Activated CD8-positive, alpha-beta memory T cell treated with anti-CD3 and anti-CD28 coated beads, Interleukin-2, amount 50 U/mL, for 48 hours (primary cell): Measurements from ENCODE around the gene GATAD2B.

Experiments used
- DNase-seq: peaks from one replicate; pipeline ENCODE4 v3.0.0-alpha.2; 2020

The GATAD2B gene

DNA sequence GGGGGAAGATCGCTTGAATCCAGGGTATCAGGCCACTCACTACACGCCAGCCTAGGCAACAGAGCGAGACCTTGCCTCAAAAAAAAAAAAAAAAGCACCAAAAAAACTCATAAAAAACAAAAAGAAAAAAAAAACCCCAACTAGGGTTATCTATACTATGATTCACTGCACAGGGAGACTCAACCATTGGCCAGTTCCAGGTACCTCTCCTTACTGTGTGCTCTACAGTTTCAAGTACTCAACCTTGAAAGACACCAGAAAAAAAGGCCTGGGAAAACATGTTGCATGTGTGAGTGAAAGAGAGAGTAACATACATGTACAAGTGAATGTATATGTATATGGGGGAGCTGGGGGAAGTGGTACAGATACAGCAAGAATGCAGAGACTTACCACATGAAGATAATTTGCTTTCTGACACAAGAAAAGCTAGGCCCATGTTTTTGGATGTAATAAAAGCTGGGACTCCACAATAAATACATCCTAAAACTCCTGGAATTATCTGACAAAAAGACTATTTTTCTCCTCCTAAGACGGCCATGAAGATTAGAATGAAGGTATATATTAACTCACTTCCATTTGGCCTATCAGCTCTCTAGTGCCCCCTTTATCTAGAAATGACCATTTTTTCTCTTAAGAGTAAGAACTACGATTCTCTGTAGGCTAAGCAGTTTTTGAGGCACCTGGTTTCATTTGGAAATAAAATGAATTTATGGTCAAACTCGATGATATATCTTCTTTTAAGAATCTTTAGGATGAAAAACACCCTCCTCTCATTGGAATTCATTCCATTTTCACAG lies 95.4 kb downstream of the GATAD2B start:
- no peak for DNase-seq

DNA sequence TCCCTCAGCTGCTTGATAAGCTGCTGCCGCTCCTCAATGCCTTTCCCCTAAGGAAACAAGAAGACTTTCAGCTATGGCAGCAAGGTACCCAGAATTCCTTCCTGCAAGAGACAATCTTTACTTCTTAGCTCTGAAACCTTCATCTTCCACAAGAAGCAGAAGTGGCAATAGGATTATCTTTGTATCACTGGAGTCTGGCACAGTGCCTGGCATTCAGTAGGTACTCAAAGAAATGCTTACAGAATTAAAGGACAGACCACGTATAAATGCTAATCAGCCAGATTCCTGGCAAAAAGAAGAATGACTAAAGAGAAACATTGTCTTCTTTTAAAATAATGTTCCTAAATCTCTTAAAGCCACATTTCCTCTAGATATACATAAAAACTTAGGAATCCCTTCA lies 103.9 kb downstream of the GATAD2B start:
- DNase-seq, result no peak

DNA sequence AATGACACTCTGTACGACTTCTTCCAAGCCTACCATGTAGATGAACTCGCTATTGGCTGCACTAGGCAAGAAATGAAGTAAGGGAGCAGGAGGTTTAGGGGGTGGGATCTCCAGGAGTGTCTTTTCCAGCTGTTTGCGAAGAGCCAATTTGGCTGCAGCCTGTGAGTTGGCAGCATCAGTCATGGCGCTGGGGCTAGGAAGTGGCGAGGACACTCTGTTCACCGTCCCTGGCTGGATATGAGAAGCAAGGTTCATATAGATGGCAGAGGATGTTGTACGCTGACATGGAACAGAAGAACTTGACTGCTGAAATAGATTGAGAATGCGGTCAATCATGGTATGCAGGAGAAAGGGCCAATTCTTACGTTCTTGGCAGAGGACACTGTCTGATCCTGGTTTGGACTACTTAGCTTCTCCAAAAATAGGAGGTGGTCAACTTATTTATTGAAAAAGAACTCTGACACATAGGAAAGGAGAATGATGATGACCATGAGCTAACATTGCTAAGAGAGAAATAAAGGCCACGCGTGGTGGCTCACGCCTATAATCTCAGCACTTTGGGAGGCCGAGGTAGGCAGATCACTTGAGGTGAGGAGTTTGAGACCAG lies 106.4 kb downstream of the GATAD2B start:
- DNase-seq, result no peak

DNA sequence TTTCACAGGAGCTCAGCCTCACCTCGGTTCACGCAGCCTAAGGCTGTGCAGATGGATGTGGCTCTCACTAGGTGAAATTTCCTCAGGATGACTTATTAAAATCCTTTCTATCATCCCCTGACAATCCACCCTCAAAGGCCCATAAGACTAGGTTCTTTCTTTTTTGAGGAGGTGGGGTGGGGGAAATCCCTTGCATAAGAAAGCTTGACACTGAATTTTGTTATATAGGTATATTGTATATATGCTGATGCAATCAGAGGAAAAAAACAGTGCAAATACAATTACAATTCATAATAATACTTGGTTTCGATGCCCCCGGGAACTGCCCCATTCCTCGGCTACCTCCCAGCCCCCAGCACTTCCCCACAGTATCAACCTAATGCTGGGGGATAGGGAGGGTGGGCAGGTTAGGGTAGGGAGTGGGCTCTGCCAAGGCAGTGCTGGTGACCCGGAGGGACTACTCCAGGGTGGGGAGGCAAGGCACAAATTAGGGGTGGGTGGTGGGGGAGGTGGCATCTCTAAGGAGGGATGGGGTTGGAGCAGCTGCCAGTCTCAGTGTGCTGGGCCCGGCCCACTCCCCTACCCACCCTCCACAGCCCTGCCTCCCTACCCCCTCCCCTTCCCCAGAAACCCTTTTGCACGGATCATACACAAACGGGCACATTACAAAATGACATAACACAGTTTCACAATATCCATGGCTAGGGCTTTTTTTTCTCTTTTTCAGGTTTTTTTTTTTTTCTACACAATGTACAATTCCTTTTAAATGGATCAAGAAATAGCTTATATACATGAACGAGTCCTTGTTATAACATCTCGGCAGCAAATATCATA lies 116.7 kb downstream of the GATAD2B start:
- DNase-seq, result no peak

DNA sequence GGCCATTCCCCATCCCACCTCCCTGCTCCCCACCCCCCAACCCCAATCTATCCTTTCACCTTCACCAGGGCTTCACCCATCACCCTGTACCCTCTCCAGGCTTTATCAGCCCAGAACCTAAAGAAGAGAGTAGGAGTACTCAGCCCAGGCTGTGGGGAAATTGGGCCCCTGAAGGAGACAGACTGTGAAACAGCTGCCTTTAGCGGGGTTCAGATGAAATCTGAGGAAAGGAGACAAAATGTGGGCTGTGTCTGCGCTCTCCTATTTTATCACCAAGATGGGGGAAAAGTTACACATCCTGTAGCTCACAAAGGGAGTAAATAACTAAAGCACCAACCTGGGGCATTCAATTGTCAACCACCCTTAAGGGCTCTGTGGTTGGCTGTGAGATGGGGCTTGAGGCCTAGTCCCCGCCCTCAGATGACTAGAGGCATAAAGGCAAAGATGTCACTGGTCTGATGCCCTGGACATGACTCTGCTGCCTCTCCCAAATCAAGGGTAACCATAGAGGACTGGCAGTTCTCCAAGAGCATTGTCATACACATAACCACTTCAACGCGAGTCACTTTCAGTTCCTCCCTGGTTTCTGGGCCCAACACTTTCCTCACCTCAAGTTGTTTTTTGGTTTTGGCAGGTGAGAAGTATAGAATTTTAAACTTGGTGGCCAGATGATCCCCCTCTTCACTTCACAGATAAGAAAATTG lies 117.6 kb downstream of the GATAD2B start:
- peak; percentile 74 for DNase-seq

DNA sequence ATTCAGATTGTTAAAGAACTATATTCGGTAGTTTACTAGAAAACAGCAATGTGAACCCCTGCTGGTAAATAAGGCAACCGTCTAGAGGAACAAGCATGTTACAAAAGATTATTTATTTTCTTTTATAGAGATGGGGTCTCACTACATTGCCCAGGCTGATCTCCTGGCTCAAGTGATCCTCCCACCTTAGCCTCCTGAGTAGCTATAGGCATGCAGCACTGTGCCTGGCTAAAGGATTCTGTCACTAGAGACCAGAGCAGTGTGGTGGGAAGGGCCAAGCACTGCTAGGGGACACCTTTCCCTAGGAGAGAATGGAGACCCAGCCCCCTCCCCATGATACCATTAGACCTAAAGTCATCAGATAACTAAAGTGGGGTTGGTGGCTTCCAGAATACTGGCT lies 118.7 kb downstream of the GATAD2B start:
- no peak for DNase-seq

DNA sequence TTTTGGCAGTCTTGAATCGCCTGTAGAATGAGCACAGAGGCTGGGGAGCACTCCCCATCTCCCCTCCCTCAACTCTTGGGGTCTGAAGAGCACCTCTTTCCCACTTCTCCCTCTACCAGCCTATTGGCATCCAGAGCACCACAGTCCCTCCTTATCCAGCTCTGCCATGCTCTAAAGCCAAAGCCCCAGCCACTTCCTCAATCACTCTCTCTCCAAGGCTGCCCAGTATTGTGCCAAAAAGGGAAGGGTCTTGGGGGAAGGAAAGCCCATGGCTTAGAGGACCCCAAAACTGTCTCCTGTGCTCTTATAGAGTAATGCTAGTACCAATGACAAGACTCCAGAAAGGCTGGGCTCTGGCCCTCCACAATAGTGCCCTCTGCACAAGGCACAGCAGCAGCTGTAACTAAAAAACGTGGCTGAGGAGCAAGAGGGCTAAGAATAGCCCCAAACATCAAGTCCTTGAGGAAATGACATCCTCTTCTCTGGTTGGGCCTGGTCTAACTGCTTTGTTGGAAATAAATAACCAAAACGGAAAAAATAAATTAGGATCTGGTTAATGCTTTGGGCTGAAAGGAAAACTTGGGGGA lies 119.2 kb downstream of the GATAD2B start:
- DNase-seq, result no peak

DNA sequence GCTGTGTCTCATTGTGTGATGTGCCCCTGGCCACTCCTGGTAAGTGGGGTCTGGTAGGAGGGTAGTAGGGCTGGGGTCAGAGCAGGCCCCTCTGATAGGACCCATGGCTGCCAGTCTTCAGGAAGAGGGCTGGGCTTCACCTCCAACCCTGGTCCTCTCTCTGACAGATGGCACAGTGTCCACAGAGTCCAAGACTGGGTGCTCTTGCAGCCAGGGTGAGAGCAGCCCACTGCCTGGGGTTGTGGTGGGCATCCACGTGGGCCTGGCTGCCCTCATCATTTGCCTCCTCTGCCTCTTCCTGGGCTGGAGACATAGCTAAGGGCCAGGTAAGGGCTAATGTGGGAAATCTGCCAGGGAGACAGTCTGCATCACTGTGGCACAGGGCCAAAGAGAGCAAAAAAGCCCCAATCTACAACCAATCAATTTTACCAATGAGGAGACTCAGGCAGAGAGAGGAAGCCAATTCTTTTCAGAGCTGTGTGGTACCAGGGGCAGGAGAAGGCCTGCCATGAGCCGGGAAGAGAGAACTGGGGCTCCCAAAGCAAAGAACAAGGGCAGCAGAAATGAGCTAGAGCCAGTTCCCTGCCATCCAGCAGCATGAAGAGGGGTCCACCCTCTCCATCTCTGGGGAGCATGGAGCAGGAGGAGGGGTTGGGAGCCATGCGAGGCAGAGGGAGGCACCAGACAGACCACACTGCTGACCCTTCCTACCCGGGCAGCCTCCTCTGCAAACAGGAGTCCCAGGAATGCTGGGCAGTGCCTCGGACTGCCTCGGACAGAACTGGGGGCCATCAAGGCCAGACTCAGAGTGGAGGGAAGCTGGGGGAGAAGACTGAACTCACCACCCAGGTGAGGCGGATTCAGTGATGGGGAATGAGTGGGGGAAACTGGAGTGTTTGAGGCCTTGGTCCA lies 120.7 kb downstream of the GATAD2B start:
- peak; percentile 49 for DNase-seq

DNA sequence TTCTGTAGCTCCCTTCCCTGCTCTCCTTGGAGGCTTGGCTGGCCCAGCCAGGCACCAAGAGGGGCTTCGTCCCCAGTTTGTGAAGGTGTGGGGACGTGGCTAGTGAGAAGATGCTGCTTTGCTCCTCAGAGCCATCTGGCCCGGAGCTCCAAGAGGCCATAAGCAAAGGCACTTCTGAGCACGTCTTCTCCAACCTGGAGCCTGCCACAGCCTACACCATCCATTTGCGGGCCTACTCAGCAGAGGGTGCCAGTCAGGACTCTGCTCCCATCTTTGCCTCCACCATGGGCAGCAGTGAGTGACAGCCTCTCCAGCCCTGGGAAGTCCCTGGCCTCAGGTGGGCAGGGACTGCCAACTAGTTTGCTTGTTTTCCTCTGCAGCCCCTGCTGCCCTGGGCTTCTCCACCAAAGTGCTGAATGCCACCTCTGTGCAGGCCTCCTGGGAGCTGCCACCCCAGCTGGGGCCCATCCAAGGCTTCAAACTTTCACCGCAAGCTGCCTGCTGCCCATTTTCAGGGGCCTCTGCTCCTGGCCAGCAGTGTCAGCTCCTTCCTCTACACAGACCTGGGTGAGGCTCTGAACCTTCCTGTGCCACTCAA lies 121.6 kb downstream of the GATAD2B start:
- DNase-seq, result peak; percentile 44

DNA sequence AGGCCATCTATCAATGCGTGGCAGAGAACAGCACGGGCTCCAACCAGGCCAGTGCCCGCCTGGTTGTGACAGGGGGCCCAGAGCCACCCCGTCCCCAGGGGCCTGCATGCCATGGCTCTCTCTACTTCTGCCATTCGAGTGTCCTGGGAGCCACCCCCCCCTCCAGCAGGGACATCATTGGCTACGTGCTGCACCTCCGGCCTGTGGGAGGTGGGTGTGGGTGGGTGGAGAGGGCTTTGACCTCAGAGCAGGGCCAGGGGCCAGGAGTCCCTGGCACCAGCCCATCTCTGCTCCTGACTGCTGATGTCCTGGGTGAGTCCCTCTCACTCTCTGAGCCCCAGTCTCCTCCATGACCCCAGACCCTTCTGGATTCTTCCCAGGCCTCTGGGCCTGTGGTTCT lies 122.3 kb downstream of the GATAD2B start:
- no peak for DNase-seq

DNA sequence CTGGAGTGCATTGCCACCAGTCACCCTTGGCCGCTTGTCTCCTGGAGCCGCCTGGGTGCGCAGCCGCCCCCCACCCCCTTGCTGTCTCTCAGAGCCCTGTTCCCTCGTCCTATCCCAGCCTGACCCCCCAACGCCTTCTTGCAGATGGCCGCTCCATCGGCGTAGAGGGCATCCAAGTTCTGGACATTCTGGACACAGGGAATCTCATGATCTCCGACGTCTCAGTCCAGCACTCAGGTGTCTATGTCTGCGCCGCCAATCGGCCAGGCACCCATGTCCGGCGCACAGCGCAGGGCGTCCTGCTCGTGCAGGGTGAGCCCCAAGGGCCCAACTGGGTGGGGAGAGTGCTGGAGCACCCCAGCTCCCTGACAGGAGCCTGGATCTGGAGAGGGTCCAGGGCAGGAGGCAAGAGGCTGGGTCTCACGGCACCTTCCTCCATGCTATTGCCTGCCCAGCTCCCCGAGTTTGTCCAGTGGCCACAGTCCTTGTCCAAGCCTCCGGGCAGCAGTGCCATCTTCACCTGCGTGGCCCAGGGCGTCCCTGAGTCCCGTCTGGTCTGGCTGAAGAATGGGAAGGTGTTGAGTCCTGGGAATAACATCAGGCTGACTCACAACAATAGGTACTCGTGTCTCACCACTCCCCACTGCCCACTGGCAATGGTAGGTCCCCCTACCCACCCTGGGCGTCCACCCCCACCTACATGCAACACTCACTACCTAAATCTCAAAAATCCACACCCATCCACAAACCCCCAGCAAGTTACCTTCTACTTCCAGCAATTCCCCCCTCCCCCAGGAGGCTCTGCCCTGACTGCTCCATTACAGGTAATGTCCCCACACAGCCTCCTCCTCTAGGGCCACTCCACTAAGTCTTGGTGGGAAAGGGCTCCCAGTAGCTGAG lies 123.0 kb downstream of the GATAD2B start:
- peak; percentile 46 for DNase-seq

DNA sequence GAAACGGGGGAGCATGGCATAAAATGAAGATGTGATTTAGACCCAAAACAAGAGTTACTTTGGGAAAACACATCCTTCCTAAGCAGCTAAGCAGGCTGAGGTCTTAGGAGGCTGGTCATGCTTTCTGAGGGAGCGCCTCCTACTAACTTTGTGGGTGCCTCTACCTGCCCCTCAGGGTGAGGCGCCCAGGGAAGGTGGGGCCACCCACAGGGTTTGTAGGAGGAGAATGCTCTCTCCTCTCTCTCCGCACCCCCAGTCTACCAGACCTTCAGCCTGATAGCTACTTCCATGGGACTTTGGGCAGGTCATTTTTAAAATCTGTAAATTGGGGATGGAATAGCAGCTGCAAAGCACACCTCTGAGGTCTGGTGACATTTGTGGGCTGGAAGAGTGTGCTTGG lies 123.8 kb downstream of the GATAD2B start:
- no peak for DNase-seq

DNA sequence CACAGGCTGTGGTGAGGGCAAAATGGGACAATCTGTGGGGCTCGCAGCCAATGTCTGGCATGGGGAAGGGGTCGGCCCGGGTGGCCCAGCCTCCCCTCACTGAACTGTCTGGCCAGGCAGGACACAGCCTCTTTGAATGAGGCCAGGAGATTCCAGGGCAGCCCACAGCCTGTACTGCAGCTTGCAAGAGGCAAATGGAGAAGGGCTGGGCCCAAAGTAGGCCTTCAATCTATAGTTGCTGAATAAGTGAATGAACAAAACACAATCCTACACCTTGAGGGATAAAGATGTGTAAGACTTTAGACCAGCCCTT lies 124.3 kb downstream of the GATAD2B start:
- no peak for DNase-seq

DNA sequence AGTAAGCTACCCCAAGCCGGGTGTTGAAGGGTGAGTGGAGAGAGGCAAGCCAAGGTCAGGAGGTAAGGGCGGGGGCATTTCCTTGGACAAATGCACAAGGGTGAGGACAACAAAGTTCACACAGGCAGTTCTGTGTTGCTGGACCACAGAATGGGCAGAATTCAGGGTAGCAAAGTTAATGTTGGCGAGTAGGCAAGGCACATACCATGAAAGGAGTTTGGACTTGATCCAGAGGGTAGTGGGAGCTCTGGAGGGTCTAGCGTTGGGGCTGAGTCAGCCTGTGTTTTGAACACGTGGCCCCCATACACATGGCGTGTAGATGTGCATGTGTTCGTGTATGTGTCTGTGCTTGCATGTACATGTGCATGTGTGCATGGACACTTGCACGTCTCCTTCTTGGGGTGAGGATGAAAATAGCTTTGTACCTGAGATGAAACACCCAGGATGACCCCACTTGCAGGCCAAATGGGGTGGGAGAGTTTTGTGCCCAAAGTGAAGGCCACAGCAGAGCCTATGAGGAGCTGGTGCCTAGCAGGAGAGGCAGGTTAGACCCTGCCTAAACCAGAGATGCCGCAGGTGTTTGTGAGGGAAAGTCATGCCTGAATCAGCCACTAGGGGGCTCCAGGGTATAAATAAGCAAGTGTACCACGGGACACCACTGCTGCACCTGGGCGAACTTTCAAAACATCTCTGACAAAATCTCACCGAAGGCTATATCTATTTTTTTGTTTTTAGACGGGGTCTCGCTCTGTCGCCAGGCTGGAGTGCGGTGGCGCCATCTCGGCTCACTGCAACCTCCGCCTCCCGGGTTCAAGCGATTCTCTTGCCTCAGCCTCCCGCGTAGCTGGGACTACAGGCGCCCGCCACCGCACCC lies 125.7 kb downstream of the GATAD2B start:
- peak; percentile 90 for DNase-seq

DNA sequence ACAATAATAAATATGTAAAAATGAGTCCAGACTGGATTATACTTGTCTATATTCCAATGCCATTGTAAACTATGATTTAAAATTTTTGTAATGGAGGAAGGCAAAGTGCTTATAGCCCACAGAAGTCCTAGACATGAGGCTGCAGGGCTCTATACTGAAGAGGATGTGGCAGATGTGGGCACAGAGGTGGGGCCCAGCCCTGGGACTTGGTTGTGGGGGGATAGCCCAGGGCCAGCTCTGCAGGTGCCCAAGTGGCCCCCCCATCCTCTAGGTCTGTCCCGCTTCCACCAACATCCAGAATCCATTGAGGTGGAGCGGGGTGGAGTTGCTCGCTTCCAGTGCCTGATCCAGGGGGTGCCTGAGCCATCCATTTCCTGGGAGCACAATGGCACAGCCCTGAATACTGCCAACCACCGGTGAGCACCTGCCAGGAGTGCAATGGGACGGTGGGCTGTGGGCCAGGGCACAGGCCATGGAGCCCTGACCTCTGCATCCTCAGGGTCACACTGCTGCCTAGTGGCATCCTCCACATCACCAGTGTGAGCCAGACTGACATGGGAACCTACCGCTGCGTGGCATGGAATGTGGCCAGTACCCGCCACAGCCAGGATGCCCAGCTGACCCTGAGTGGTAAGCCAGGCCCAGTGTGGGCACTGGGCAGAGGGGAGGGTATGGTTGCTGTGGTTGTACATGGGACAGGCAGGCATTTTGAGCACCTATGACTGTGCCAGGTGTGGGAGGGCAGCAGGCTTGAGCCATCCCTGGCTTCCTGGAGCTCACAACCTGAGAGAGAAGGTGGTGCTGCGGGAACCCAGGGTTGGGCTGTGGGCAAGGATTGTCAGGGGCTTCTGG lies 126.6 kb downstream of the GATAD2B start:
- DNase-seq, result no peak

DNA sequence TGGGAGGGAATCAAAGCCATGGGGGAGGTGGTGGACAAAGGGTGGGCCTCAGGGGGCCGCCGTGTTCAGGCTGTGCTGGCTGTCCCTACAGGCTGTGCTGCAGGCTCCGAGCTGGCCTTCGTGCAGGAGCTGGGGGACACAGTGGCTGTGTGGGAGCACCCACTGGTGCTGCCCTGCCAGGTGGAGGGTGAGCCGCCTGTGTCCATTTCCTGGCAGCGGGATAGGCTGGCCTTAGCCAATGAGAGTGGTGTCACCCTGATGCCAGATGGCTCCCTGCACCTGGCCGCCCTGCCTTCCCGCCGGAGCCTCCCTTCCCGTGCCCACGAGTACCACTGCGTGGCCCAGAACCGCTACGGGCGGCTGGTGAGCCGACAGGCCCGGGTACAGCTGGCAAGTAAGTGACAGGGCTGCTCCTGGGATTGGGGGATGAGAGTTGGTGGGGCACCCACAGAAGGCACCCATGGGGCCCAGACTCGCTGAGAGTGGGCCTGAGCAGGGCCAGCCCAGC lies 127.4 kb downstream of the GATAD2B start:
- DNase-seq, result no peak

DNA sequence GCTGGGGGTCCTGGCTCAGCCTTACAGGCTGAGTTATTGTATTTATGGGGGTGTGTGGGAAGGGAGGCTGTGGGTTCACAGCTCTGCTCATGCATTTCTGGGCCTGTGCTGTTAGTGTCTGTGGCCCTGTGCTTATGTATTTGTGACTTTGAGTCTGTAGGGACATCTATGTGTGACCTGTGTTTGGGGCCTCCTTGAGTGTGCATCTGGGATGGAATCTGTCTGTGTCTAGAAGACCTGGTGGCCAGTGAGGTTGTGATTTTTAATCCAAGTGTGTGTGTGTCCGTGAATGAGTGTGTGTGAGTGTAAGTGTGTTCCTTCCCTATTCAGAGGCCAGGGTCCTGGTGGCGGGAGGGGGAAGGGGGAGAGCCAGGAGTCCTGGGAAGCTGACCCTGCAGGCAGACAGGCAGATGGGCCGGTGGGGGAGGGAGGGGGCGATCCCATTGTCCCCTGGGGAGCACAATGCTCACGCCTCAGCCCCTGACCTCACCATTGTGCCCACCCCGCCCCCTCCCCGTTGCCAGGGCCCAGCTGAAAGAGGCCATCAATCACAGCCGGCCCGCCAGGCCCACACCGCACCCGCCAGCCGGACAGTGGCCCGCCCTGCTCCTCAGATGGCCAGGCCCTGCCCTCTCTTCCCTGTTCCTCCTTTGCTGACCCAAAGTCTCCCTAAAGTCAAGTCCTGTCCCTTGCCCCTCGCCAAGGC lies 128.0 kb downstream of the GATAD2B start:
- DNase-seq, result no peak
